GM03348 (cell line): ENCODE results near the gene MYO10.
"Not testable (repeated sequence)": the region's sequence is repeated elsewhere in the genome, so short reads cannot be mapped to it uniquely, and the experiment has no call there.

ENCODE experiments used
- DNase-seq: peaks from one replicate; pipeline ENCODE4 v3.0.0; 2012; ENCODE audit warnings: low spot score

Gene MYO10

GRCh38 chr5:16668631-16669030 is 267.5 kb downstream of the MYO10 start:
- no peak for DNase-seq

GRCh38 chr5:16668194-16668593 is 267.9 kb downstream of the MYO10 start:
- DNase-seq: no peak

- DNase-seq: no peak
Measured at GRCh38 chr5:16666883-16667398, 269.1 kb downstream of the MYO10 start.

GRCh38 chr5:16666130-16666882 is 269.8 kb downstream of the MYO10 start:
- no peak for DNase-seq

- DNase-seq: no peak
Measured at GRCh38 chr5:16665601-16666000, 270.5 kb downstream of the MYO10 start.

- no peak for DNase-seq
Measured at GRCh38 chr5:16664368-16664767, 271.7 kb downstream of the MYO10 start.

GRCh38 chr5:16663840-16664239 is 272.2 kb downstream of the MYO10 start:
- no peak for DNase-seq

- DNase-seq: no peak
Measured at GRCh38 chr5:16661713-16662112, 274.4 kb downstream of the MYO10 start.

- no peak for DNase-seq
Measured at GRCh38 chr5:16660982-16661381, 275.1 kb downstream of the MYO10 start.

- no peak for DNase-seq
Measured at GRCh38 chr5:16659536-16659935, 276.6 kb downstream of the MYO10 start.

- peak; percentile 22 for DNase-seq
Measured at GRCh38 chr5:16656561-16657191, 279.4 kb downstream of the MYO10 start.

GRCh38 chr5:16654647-16655334 is 281.3 kb downstream of the MYO10 start:
- DNase-seq: no peak

- DNase-seq: not testable (repeated sequence)
Measured at GRCh38 chr5:16648739-16649138, 287.3 kb downstream of the MYO10 start.

- no peak for DNase-seq
Measured at GRCh38 chr5:16644301-16644889, 291.7 kb downstream of the MYO10 start.

- no peak for DNase-seq
Measured at GRCh38 chr5:16642867-16643266, 293.2 kb downstream of the MYO10 start.

- no peak for DNase-seq
Measured at GRCh38 chr5:16639206-16639605, 296.9 kb downstream of the MYO10 start.

- no peak for DNase-seq
Measured at GRCh38 chr5:16628376-16628775, 307.7 kb downstream of the MYO10 start.

GRCh38 chr5:16626696-16627264 is 309.3 kb downstream of the MYO10 start:
- DNase-seq: no peak

GRCh38 chr5:16625096-16625495 is 311.0 kb downstream of the MYO10 start:
- no peak for DNase-seq

GRCh38 chr5:16619136-16619535 is 317.0 kb downstream of the MYO10 start:
- DNase-seq: no peak

- no peak for DNase-seq
Measured at GRCh38 chr5:16618138-16618897, 317.8 kb downstream of the MYO10 start.
